ENCODE measurements around the gene PNLIPRP2.

PNLIPRP2 gene

DNA sequence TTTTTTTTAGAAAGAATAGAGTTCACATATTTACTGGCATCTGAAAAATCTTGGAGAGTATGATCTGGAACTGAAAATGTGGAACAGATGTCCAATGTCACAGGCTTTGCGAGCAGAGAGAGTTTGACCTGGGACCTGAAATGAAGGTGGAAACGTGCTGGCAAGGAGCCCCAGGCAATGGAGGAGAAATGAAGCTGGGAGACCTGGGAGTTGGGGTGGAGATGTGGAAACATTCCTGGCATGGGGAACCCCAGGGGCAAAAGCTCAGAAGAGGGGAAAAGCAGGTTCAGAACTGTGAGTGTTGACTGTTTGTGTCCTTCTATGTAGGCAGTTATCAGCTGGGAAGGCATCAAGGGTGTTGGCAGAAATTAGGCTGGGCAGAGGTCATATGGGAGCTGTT lies 7.3 kb upstream of the PNLIPRP2 start:
- no peak for DNase-seq

DNA sequence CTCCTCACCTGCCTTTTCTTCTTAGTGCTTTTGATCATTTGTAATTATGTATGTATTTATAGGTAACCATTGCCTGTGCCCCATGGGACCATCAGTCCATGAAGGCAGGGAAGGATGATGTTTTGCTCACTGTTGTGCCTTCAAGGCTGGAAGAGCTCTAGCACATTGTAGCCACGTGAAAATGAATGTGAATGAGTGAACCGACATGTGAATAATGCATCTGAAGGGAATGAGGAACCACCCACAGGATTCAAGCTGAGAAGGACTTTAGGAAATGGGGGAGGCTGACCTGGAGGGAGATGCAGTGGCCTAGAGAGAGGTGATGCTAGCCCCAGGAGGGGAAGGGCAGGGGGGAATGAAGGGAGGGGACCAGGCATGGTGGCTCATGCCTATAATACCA lies 6.0 kb upstream of the PNLIPRP2 start:
- DNase-seq, result no peak

DNA sequence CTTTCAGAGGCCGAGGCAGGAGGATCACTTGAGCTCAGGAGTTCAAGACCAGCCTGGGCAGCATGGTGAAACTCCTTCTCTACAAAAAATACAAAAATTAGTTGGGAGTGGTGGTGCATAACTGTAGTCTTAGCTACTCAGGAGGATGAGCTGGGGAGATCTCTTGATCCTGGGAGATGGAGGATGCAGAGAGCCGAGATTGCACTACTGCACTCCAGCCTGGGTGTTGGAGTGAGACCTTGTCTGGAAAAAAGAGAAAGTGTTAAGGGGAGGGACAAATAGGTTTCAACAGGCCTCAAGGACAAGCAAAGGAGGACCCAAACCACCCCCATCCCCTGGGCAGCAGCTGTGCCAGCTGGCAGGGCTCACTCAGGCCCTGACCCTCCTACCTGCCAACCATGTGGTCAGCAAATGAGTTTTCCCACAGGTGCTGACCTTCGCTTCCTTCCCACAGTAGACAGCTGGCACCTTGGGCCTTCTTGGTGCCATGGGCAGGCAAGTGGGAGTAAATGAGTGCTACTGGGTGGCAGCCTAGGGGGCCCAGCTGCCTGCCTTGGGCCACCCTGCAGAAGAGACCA lies 5.5 kb upstream of the PNLIPRP2 start:
- no peak for DNase-seq

DNA sequence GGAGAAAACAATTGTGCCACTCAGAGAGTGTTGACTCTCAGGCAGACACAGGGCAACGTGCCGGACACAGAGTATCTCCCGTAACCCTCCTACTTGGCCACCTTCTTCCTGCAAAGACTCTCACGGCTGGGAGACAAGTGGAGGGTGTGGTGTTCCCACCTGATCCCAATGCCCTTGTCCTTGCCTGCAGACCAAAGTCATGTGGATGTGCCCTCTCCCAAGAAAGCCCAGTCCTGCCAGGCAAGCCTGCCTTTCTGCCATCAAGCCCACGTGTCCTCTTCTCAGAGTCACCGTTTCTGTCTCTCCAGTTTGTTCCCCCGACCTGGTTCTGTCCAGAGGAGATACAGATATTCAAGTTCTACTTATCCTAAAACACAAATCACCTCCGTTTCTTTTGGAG lies 723 bp downstream of the PNLIPRP2 start:
- no peak for DNase-seq

DNA sequence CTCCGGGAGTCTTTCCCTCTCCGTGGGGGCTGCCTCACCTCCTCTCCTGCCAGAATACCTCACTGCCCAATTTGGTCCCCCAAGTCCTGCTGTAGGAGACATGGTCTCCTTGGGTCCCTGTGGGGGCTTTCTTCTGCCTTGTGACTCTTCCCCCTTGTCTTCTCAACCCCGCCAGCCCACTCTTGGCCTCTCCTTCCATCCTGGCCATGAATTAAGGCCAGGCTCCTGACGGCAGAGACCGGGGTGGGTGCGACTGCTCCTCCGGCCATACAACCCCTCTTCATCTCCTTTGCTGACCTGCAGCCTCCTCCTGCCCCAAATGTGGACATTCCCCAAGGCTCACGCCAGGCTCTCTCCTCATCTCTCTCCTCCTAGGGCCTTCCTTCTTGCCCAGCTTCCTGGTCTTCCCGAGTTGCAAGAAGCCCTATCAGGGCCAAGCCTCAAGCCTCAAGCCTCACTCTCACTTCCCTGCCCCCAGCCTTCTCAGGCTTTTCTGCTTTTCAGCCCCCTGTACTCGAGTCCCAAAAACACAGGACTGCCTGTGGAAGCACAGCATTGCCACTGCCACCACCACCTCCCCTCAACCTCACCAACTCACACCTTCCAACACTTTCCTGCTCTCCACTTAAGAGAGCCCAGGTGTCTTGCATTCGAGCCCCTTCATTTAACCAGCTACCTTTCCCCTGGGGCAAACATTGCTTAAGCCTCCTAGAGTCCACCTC lies 1.3 kb downstream of the PNLIPRP2 start:
- DNase-seq, result no peak

DNA sequence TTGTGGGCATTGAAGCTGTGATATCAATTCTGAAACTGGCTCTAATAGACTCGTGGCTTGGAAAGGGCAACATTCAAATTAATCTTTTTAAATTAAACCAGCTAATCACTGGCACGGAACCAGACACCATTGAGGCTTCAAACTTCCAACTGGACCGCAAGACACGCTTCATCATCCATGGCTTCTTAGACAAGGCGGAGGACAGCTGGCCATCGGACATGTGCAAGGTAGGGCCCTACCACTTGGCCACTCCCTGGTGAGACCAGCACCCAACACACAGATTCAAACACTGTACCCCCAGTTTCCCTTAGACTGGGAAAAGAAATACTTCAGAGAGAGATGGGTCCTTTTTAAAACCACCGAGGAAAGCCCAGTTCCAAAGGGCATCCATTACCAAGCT lies 5.1 kb downstream of the PNLIPRP2 start:
- no peak for DNase-seq

- DNase-seq, result no peak
Measured at GRCh38 chr10:116626815-116627214, 6.1 kb downstream of the PNLIPRP2 start.

- no peak for DNase-seq
Measured at GRCh38 chr10:116627386-116627933, 6.7 kb downstream of the PNLIPRP2 start.

DNA sequence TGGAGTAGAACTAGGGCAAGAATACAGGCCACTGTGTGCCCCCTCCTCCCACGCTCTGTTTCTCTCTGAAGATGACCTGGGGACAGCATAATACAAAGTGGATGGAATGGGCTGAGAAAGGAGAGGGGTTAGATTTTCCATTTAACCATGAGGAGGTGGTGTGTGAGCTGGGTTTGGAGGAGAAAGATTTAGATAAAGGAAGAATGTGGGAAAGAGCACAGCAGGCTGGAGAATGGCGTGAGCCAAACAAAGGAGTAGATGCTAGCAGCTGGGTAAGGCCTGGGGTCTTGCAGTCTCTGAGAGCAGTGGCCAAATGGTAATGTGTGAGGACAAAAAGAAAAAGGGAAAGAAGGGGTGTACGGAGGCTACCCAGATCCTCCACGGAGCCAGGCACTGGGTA lies 8.6 kb downstream of the PNLIPRP2 start:
- DNase-seq, result no peak

DNA sequence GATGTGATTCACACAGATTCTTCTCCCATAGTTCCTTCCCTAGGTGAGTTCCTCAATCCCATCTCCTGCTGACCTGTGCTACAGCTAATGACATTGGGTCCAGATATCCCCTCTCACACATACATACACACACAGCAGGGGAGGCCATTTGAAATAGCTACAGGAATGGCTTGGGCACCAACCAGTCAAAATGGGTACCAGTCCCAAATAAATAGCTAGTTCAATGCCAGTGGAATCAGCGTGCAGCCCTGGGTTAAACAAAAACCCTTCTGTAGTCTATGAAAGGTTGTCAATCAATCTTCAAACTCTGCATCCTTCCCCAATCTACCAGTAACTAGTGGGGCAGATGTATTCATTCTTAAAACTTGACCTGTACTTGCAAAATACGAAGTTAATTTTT lies 9.3 kb downstream of the PNLIPRP2 start:
- no peak for DNase-seq

DNA sequence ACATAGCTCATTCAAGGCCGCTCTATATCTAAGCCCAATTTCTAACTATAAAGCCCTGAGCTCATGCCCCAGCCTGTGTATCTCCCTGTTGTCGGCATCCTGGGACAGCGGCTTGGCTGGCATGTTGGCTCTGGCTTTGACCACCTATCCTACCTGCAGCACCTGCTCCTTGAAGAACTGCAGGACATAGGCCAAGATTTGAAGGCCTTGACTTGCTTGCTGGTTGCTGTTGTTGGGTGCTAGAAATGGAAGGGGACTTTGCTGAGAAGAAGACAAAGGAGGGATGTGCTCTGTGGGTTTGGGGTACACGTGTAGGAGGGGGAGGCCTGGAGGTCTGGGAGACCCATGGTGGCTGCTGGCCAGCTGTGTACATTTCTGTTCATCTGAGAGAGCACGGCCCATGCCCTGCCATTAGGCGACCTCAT lies 11.1 kb downstream of the PNLIPRP2 start:
- DNase-seq, result no peak

DNA sequence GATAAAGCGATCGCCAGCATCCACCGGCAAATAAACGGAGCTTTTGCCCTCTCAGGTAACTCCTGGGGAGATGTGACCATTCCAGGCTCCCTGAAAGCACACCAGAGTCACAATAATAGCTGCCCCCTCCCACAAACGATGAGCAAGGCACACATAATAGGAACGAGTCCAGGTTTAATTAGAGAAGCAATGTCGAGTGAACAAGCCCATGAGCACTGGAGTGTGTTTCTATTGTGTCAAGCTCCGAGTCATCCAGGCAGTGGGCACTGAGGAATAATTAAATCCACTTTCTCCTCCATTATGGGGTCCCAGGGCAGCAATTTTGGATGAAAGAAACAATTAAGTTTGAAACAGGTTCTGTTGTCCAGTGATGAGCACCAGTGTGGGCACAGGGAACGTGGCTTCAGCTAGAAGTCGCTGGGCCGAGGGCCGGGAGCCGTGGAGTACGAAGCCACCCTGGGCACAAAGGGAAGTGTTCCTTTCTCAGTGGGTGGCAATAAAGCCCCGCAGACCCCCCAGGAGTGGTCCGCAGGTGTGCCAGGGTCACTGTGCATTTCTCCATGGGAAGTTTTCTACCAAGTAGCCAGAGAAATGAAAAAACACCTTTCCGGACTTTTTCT lies 12.0 kb downstream of the PNLIPRP2 start:
- DNase-seq, result no peak

DNA sequence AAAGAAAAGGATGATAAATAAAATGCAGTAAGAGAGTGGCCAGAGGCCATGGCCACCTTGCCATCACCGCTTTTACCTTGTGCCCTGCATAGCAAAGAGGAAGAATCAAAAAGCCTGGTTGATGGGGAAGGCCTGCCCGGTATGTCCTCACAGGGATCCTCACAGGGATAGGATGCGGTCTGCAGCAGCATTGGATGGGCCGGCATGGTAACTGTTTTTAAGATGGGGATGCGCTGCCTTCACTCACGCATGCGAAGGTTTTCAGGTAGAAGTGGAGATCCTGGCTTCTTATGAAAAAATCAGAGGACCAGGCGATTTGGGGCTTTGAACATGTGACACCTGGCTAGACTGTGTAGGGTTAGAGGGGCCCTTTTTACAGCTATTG lies 12.5 kb downstream of the PNLIPRP2 start:
- DNase-seq, result no peak

DNA sequence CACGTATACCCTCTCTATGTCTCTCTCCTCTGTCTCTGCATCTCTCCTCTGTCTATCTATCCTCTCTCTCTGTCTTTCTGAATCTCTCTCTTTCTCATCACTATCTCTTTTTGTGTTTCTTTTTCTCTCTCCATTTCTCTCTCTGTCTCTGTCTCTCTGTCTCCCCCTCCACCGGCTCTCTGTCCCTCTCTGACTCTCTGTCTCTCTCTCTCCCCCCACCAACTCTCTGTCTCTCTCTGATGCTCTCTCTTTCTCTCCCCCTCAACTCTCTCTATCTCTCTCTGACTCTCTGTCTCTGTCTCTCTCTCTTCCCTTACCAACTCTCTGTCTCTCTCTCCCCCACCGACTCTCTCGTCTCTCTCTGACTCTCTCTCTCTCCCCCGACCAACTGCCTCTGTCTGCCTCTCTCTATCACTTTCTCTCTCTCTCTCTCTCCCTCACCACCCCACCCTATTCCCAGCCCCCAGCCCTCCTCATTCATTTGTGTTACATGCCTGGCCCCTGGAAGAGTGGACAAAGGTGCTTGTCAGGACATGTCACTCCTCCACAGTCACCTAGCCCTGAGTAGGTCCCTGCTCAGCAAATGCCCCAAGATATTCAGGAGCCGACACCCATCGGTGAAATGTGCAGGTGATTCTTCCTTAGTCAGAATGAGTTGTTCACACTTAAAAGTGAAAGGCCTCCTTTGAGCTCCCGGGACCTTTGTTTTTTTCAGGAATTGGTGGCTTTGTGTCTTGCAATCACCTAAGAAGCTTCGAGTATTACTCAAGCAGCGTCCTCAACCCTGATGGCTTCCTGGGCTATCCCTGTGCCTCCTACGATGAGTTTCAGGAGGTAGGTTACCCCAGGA lies 13.6 kb downstream of the PNLIPRP2 start:
- no peak for DNase-seq

DNA sequence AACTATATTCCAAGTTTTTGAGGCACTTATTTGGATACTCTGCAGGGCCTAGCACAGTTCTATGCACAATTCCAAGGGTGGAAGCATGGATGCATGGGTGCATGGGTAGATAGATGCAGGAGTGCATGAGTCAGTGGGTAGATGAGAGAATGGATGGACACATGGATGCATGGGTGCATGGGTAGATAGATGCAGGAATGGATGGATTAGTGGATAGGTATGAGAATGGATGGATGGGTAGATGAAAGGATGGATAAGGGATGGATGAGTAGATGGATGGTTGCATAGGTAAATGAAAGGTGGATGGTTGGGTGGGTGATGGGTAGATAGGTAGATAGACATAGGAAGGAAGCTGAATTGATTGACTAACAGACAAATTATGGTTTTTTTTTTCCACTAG lies 15.6 kb downstream of the PNLIPRP2 start:
- no peak for DNase-seq

DNA sequence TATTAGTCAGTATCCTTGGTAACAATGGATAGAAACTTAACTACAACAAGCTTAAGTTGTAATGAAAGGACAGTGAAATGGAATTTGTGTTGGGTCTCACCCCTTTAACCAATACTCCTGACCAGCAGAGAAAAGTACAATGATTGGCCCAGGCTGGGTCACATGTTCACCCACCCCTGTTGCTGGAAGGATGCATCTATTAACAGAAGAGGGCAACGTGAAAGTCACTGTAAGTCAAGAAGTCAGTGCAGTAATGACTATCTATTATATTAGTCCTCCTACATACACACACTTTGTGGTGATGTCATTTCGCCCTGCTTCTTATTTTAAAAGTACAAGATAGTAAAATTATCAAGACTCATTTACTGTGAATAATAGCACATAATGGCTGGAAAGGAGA lies 16.2 kb downstream of the PNLIPRP2 start:
- DNase-seq, result no peak

GRCh38 chr10:116637830-116638229 lies 17.1 kb downstream of the PNLIPRP2 start:
- no peak for DNase-seq

DNA sequence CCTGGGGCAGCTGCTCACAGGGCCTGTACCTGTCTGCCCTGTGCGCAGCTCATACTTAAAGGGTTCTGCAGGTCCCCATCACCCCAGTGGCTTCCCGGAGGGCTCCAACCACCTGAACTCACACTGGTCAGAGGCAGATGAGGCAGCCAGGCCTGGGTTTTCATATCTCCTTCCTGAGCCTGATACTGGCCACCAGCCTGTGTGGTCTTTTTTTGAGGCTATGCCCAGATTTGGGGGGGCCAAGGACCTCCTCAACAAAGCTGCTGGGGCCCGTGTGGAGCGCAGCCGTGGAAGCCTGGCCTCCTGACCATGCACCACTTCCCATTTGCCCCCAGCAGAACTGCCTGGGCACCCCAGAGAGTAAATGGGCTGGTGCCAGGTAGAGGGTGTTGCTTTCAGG lies 25.7 kb downstream of the PNLIPRP2 start:
- no peak for DNase-seq

- DNase-seq, result no peak
Measured at GRCh38 chr10:116648903-116649302, 28.1 kb downstream of the PNLIPRP2 start.

DNA sequence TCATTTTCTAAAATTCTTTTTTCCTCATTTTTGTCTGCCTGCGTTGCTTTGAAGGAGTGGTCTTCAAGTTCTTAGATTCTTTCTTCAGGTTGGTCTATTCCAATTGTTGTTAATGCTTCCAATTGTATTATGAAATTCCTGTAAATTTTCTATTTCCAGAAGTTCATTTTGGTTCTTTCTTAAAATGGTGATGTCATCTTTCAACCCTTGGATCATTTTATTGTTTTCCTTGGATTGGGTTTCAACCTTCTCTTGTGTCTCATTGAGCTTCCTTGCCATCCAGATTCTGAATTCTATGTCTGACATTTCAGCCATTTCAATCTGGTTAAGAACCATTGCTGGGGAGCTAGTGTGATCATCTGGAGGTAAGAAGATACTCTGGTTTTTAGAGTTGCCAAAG lies 33.1 kb downstream of the PNLIPRP2 start:
- DNase-seq, result no peak

DNA sequence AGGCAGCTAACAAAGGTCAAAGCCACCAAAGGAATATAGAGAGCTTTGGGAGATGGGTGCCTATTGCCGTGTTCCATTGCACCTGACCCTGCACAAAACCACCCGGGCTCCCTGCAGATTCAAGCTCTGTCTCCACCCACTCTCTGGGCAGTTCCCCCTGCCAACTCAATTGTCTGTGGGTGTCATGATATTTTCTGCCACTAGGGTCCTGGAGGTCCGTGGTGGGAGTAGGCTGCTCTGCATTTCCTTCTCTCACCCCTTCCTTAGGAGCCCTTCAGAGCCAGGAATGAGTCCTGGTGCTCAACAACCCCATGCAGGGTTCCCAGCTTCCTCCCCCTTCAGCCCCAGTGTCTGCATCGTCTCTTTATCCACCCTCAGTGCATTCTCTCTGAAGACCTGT lies 34.1 kb downstream of the PNLIPRP2 start:
- DNase-seq, result no peak

- DNase-seq, result no peak
Measured at GRCh38 chr10:116655568-116655967, 34.8 kb downstream of the PNLIPRP2 start.

DNA sequence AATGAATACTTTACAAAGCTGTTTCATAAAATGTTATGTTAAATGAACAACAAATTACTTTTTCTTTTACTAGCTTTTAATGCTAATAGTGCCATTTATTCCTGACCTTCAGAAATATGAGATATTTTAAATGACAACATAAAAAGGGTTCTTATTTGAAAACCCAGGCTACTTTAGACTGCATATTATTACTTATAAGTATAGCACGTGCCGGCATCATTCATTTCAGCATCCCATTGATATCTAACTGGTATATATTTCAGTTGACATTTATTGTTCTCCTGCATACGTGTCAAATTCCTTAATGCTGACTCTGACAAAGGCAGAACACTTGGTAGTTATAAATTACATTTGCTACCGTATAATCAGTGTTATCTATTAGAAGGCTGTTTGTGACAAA lies 35.3 kb downstream of the PNLIPRP2 start:
- DNase-seq, result no peak
